Measurements from ENCODE around the gene AMPD2.
"Not testable (repeated sequence)": the region's sequence is repeated elsewhere in the genome, so short reads cannot be mapped to it uniquely, and the experiment has no call there.

Gene AMPD2

DNA sequence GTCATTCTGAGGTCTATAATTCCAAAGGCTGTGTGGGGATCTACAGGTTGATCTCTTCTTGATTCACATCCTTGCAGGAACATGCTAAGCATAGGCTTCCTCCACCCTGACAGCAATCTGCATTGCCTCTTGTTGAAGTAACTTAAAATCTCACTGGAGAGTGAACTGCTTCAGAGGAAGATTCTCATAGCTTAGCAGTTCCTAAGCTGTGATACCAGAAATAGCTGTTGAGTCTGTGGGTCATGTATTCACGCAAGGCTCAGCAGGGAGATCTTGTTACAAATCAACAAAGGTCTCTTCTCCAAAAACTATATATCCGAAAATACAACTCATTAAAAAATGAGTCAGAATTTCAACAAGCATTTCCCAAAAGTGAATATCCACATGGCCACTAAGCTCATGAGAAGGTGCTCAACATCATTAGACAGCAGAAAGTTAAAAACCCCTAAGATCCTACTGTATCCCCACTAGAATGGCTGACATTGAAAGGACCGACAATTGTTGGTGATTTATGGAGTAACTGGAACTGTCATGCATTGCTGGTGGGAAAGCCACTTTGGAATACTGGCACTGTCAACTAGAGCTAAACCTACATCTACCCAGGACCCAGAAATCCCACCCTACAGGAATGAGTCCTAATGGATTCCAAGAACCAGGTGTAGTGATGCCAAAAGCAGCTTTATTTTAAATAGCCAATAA lies 57.2 kb downstream of the AMPD2 start:
- DNase-seq (ENCODE audit: low read depth in 2 of 2, low spot score in 1 of 2), result not testable (repeated sequence)

DNA sequence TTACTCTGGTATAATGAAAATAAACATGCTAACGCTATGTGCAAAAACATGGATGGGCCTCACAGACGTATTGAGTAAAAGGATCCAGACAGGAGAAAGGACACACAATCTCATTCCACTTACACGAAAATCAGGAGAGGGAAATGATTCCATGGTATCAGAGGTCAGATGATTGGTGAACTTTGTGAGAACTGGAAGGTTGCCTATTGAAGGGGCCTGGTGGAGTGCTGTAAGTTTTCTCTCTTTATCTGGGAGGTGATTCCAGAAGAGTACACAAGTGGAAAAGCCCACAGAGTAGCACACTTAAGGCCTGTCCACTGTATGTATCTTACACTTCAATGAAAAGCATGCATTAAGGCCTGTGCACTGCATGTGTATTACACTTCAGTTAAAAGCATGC lies 57.8 kb downstream of the AMPD2 start:
- no peak for DNase-seq (ENCODE audit: low read depth in 2 of 2, low spot score in 1 of 2)

- DNase-seq (ENCODE audit: low read depth in 2 of 2, low spot score in 1 of 2), result not testable (repeated sequence)
Observed at GRCh38 chr1:109678637-109679036, 59.0 kb downstream of the AMPD2 start.
